Effector memory CD8-positive, alpha-beta T cell (primary cell): ENCODE measurements around the gene DAD1.

ENCODE experiments used
- ATAC-seq: fragments of 150-1000 bp; cut with Tn5 transposase; replicated peaks from 2 replicates; pipeline ENCODE4 v1.10.0; 2021; ENCODE audit warnings: mild to moderate bottlenecking, moderate library complexity
- DNase-seq, 3 experiments: peaks; one replicate each; pipeline ENCODE4 v3.0.0; 2021
- H3K27ac Mint-ChIP-seq, 2 donors: one replicate each; pipeline ENCODE4 v1.8.0; 2022; ENCODE audit warnings: mild to moderate bottlenecking in 2 of 2, mixed read lengths in 2 of 2, moderate library complexity in 2 of 2
- H3K27me3 Mint-ChIP-seq, 2 donors: one replicate each; pipeline ENCODE4 v1.8.0; 2022; ENCODE audit warnings: mixed read lengths in 2 of 2
- H3K36me3 Mint-ChIP-seq: one replicate; pipeline ENCODE4 v1.8.0; 2022; ENCODE audit warnings: mild to moderate bottlenecking, moderate library complexity, mixed read lengths; ENCODE audit not compliant: insufficient read depth
- H3K4me1 Mint-ChIP-seq, 2 donors: one replicate each; pipeline ENCODE4 v1.8.0; 2022; ENCODE audit warnings: low read depth in 2 of 2, mixed read lengths in 2 of 2
- H3K4me3 Mint-ChIP-seq, 2 donors: one replicate each; pipeline ENCODE4 v1.8.0; 2022; ENCODE audit warnings: mild to moderate bottlenecking in 2 of 2, mixed read lengths in 2 of 2, moderate library complexity in 2 of 2
- H3K9me3 Mint-ChIP-seq, 2 donors: one replicate each; pipeline ENCODE4 v1.8.0; 2022; ENCODE audit warnings: mixed read lengths in 2 of 2

Gene DAD1

DNA sequence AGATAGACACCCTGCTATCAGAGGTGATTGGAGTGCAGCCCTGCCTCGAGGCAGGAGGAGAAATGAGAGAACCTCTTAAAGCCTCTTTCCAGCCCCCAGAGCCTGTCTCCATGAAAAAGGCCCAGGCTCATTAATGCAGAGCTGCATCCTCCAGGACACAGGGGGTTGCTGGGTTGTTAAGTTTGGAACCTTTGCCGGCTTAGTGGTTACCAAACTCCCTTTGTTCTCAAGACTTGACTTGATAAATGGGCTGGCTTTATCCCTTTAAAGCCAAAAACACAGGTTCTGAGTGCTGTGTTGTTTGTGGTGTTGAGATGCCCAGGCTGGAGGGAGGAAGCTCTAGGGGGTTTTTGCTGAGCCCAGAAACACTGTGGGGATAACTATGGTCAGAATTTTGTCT is 71.0 kb downstream of the DAD1 start:
- Mint-ChIP-seq H3K4me3 (peak overlapping the region; percentile 83 to 91), H3K36me3 (peaks cover 95% of the 10 kb centered on the region), H3K27ac (peak overlapping the region; percentile 95 to 98)

GRCh38 chr14:22517117-22517720 is 71.8 kb downstream of the DAD1 start:
- ATAC-seq (no peak), DNase-seq (no peak)
- Mint-ChIP-seq H3K4me3 (peak overlapping the region; percentile 83 to 91), H3K27ac (peak overlapping the region; percentile 95 to 98), H3K27me3 (no peaks in the 10 kb centered on the region), H3K36me3 (peaks cover 95% of the 10 kb centered on the region), H3K9me3 (no peaks in the 10 kb centered on the region), H3K4me1 (peaks cover 51 to 63% of the 10 kb centered on the region in 2 donors)

More for the DNA sequence above, 71.0 kb downstream of the DAD1 start:
- Mint-ChIP-seq H3K4me1 (peaks cover 55 to 64% of the 10 kb centered on the region in 2 donors), H3K9me3 (no peaks in the 10 kb centered on the region), H3K27me3 (no peaks in the 10 kb centered on the region)
- DNase-seq = no peak
- peak; percentile 46 for ATAC-seq

DNA sequence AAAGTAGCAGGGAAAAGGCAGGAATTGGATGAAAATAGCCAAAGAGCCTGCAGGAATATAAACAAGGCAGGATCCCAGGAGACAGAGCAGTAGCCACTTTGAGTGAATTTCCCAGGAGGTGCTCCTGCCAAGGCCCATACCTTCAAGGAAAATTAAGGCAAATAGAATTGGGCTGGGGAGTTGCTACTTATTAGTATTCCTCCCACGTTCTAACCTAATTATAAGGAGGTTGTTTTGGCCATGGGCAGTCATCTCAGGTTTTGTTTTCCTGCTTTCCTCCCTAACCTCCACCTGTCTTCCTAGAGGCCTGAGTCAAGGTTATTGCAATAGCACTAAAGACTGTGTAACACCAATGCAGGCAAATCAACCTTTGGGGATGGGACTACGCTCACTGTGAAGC is 73.1 kb downstream of the DAD1 start:
- H3K36me3 Mint-ChIP-seq = peaks cover 95% of the 10 kb centered on the region

More for the DNA sequence above, 73.1 kb downstream of the DAD1 start:
- Mint-ChIP-seq H3K4me3 (peak overlapping the region; percentile 83 to 91), H3K27ac (peak overlapping the region; percentile 87 to 95), H3K9me3 (no peaks in the 10 kb centered on the region), H3K27me3 (no peaks in the 10 kb centered on the region), H3K4me1 (peaks cover 49 to 56% of the 10 kb centered on the region in 2 donors)
- no peak for DNase-seq
- no peak for ATAC-seq
